ENCODE measurements around the gene PAX8.

DNA sequence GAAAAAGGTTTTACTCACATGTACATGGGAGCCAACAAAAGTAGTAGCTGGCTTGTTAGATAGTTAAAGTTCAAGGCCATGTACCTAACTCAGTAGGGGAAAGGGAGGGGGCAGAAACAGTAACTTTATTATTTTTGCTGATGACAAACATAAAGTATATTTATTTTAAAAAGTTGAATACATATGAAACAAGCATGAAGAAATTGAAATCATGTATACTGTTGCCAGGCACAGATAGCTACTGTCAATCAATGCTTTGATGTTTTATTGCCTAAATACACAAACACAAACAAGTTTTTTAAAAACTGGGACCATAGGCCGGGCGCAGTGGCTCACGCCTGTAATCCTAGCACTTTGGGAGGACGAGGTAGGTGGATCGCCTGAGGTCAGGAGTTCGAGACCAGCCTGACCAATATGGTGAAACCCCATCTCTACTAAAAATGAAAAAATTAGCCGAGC, 112.5 kb downstream of the PAX8 start:
- no peak for TF ChIP-seq GATA2 (IDR thresholded peaks at IDR 0.05; ENCODE audit: low read depth, low read length)
- no peak for TF ChIP-seq GATA3 (IDR thresholded peaks at IDR 0.05; ENCODE audit: low read depth, low read length)
